ENCODE measurements around the gene RXRA.

GRCh38 chr9:134407121-134407779 lies 81.0 kb downstream of the RXRA start:
- no peak for TF ChIP-seq CTCF (IDR thresholded peaks at IDR 0.05; ENCODE audit: insufficient read depth, low read length)
- TF ChIP-seq REST (IDR thresholded peaks at IDR 0.05; ENCODE audit: insufficient replicate concordance, low read depth) = no peak
